ENCODE measurements around the gene NSMF.

GRCh38 chr9:137475666-137476065, 16.5 kb upstream of the NSMF start:
- TF ChIP-seq CTCF (IDR thresholded peaks at IDR 0.05) (no peak), POLR2A (IDR thresholded peaks at IDR 0.05) (no peak)

All from thyroid gland (tissue), 4 donors.